Neural progenitor cell (in vitro differentiated cells): ENCODE data around the gene HES3. TPM values are rescaled to one million over a fixed set of nuclear protein-coding genes. Genes with fewer than 3 reads are reported as not detected.
A peak's percentile ranks its signal among the peaks of the same experiment; 100 is the strongest.

Experiments used
- DNase-seq: peaks from one replicate; pipeline ENCODE4 v3.0.0-alpha.2; 2016; ENCODE audit warnings: low spot score
- H2AFZ ChIP-seq: fragments of 200-600 bp; sonication (generic); replicated peaks from 2 replicates; pipeline ENCODE4 v1.6.1; 2016; ENCODE audit warnings: antibody characterized with exemption
- H3F3A ChIP-seq: fragments of 200-600 bp; sonication (generic); 2 replicates; pipeline ENCODE4 v1.6.1; 2016; ENCODE audit warnings: antibody characterized with exemption, low read depth
- H3K27ac ChIP-seq: fragments of 200-600 bp; sonication (generic); 2 replicates; pipeline ENCODE4 v1.5.1; 2016; ENCODE audit warnings: mild to moderate bottlenecking
- H3K27me3 ChIP-seq: fragments of 200-600 bp; sonication (generic); 2 replicates; pipeline ENCODE4 v1.6.1; 2016; ENCODE audit warnings: mild to moderate bottlenecking, moderate library complexity
- H3K36me3 ChIP-seq: fragments of 200-600 bp; sonication (generic); 2 replicates; pipeline ENCODE4 v1.5.1; 2016
- H3K4me1 ChIP-seq: fragments of 200-600 bp; sonication (generic); 2 replicates; pipeline ENCODE4 v1.6.1; 2016; ENCODE audit warnings: mixed run types
- H3K4me2 ChIP-seq: fragments of 200-600 bp; sonication (generic); 2 replicates; pipeline ENCODE4 v1.6.1; 2016
- H3K4me3 ChIP-seq: fragments of 200-600 bp; sonication (generic); 2 replicates; pipeline ENCODE4 v1.5.1; 2016
- H3K79me2 ChIP-seq: fragments of 200-600 bp; sonication (generic); 2 replicates; pipeline ENCODE4 v1.6.1; 2016; ENCODE audit warnings: low read depth
- H3K9ac ChIP-seq: fragments of 200-600 bp; sonication (generic); 2 replicates; pipeline ENCODE4 v1.6.1; 2016
- H3K9me3 ChIP-seq: fragments of 200-600 bp; sonication (generic); 2 replicates; pipeline ENCODE4 v1.5.1; 2016; ENCODE audit warnings: low read depth
- H4K20me1 ChIP-seq: fragments of 200-600 bp; sonication (generic); 2 replicates; pipeline ENCODE4 v1.6.1; 2016; ENCODE audit warnings: low read depth
- H3K27ac Mint-ChIP-seq: 3 replicates; pipeline ENCODE4 v1.8.0; 2021; ENCODE audit warnings: mixed read lengths
- H3K27me3 Mint-ChIP-seq: 2 replicates; pipeline ENCODE4 v1.8.0; 2022; ENCODE audit warnings: low read depth, mild to moderate bottlenecking, inconsistent platforms, moderate library complexity, mixed read lengths; ENCODE audit not compliant: insufficient read depth
- H3K36me3 Mint-ChIP-seq: 3 replicates; pipeline ENCODE4 v1.8.0; 2021; ENCODE audit warnings: mixed read lengths
- H3K4me1 Mint-ChIP-seq: 3 replicates; pipeline ENCODE4 v1.8.0; 2021; ENCODE audit warnings: mixed read lengths
- H3K4me3 Mint-ChIP-seq: 3 replicates; pipeline ENCODE4 v1.8.0; 2021; ENCODE audit warnings: mild to moderate bottlenecking, moderate library complexity, mixed read lengths
- H3K9me3 Mint-ChIP-seq: 3 replicates; pipeline ENCODE4 v1.8.0; 2020; ENCODE audit warnings: mixed read lengths
- EZH2 ChIP-seq: fragments of 200-600 bp; sonication (generic); IDR thresholded peaks from 2 replicates; pipeline ENCODE4 v1.6.1; 2017; ENCODE audit warnings: antibody characterized with exemption, mild to moderate bottlenecking, moderate library complexity
- EZH2phosphoT487 ChIP-seq: fragments of 200-600 bp; sonication (generic); IDR thresholded peaks from 2 replicates; pipeline ENCODE4 v1.6.1; 2017; ENCODE audit warnings: antibody characterized with exemption
- total RNA-seq: library from RNA; depleted of rRNA; stranded (reverse); fragments of >200 nt; gene quantifications from 2 replicates; pipeline ENCODE4 v1.2.3, GENCODE V29; 2015; ENCODE audit warnings: low replicate concordance
- TF ChIP-seq, protein P1 (sequence below): fragments of 200-600 bp; sonication (generic); IDR thresholded peaks from 2 replicates; pipeline ENCODE4 v1.5.1; 2017; ENCODE audit warnings: antibody characterized with exemption, mild to moderate bottlenecking

The HES3 gene
- total RNA-seq, 1 donor from 2014 or later, result 5.5 TPM

DNA sequence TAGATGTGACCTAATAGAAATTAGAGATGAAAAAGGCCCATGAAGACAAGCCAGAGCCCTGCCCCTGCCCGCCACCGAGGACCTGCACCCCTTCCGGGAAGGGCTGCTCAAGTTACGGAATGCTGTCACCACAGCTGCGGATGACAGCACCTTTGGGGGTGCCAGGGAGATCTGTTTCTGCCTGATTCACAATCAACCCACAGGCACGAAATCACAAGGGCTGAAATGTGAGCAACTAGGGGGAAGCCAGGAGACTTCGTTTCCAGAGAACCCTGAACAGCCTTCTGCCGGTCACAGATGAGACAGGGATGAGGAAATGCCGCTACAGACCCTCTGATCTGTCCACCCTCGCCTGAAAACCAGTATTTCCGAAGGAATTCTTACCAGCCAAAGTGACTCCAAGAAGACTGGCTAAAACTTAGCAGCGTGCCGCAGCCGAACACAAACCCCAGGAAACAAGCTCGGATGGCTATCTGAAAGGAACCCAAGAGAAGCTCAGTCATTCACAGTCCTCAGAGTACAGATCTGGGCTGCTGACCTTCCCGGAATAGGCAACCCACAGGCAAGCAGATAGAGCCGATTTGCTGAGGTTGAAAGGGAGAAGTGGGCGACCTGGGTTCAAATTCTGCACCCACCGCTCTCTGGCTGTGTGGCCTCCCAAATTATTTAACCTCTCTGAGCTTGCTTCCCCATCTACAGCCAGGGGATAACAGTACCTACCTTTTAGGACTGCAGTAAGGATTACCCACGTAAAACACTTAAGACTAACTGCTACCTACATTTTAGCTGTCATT, 9.3 kb upstream of the HES3 start:
- H2AFZ ChIP-seq, result no peak overlapping the region

DNA sequence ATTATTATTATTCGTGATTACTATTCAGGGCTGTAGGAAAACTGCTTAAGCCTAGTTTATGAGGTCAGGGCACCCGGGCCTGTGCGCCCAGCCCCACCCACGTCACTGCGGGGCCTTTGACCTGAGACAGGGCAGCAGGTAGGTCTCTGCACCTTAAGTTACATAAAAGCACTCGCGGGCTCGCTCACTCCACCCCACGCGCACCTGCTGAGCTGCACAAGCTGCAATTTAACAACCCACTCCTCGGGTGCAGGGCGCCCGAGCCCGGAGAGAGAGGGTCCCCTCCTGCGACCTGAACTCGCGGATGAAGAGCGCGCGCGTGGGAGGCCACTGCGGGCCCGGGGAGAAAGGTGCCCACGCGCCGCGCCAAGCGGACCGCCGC, 8.7 kb upstream of the HES3 start:
- Mint-ChIP-seq H3K9me3 (peaks cover 4% of the 10 kb centered on the region), H3K27me3 (peaks cover 9% of the 10 kb centered on the region), H3K36me3 (peaks cover 12% of the 10 kb centered on the region), H3K4me3 (peak overlapping the region; percentile 91), H3K4me1 (peaks cover 50% of the 10 kb centered on the region), H3K27ac (no peak overlapping the region)
- H3F3A ChIP-seq, result peaks cover 39% of the 10 kb centered on the region
- H2AFZ ChIP-seq, result peak overlapping the region; percentile 32
- H3K9me3 ChIP-seq, result no peaks in the 10 kb centered on the region
- H3K79me2 ChIP-seq, result peaks cover 53% of the 10 kb centered on the region
- H3K9ac ChIP-seq, result peak overlapping the region; percentile 89
- H3K27me3 ChIP-seq, result no peaks in the 10 kb centered on the region
- no peak for DNase-seq
- TF ChIP-seq EZH2 (no peak), EZH2phosphoT487 (no peak)
- TF ChIP-seq, protein P1, sequence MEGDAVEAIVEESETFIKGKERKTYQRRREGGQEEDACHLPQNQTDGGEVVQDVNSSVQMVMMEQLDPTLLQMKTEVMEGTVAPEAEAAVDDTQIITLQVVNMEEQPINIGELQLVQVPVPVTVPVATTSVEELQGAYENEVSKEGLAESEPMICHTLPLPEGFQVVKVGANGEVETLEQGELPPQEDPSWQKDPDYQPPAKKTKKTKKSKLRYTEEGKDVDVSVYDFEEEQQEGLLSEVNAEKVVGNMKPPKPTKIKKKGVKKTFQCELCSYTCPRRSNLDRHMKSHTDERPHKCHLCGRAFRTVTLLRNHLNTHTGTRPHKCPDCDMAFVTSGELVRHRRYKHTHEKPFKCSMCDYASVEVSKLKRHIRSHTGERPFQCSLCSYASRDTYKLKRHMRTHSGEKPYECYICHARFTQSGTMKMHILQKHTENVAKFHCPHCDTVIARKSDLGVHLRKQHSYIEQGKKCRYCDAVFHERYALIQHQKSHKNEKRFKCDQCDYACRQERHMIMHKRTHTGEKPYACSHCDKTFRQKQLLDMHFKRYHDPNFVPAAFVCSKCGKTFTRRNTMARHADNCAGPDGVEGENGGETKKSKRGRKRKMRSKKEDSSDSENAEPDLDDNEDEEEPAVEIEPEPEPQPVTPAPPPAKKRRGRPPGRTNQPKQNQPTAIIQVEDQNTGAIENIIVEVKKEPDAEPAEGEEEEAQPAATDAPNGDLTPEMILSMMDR, result no peak
- peak overlapping the region; percentile 84 for H3K4me3 ChIP-seq
- H3K4me1 ChIP-seq, result peaks cover 33% of the 10 kb centered on the region
- H3K4me2 ChIP-seq, result peak overlapping the region; percentile 95
- H3K36me3 ChIP-seq, result peaks cover 8% of the 10 kb centered on the region
- peak overlapping the region; percentile 12 for H3K27ac ChIP-seq
- H4K20me1 ChIP-seq, result peaks cover 29% of the 10 kb centered on the region

More for the DNA sequence above, 9.3 kb upstream of the HES3 start:
- Histone ChIP-seq H3F3A (peaks cover 33% of the 10 kb centered on the region), H3K27ac (no peak overlapping the region), H3K36me3 (peaks cover 8% of the 10 kb centered on the region), H3K27me3 (no peaks in the 10 kb centered on the region), H3K4me1 (peaks cover 28% of the 10 kb centered on the region), H3K4me2 (peak overlapping the region; percentile 95), H3K4me3 (peak overlapping the region; percentile 84), H3K9ac (peak overlapping the region; percentile 89), H3K79me2 (peaks cover 58% of the 10 kb centered on the region), H3K9me3 (no peaks in the 10 kb centered on the region), H4K20me1 (peaks cover 29% of the 10 kb centered on the region)
- H3K4me3 Mint-ChIP-seq, result peak overlapping the region; percentile 91
- peaks cover 4% of the 10 kb centered on the region for H3K9me3 Mint-ChIP-seq
- TF ChIP-seq, protein P1, result no peak
- TF ChIP-seq EZH2 (no peak), EZH2phosphoT487 (no peak)
- DNase-seq, result no peak
- H3K4me1 Mint-ChIP-seq, result peaks cover 44% of the 10 kb centered on the region
- peak overlapping the region; percentile 42 for H3K27ac Mint-ChIP-seq
- H3K27me3 Mint-ChIP-seq, result peaks cover 9% of the 10 kb centered on the region
- H3K36me3 Mint-ChIP-seq, result peaks cover 12% of the 10 kb centered on the region

DNA sequence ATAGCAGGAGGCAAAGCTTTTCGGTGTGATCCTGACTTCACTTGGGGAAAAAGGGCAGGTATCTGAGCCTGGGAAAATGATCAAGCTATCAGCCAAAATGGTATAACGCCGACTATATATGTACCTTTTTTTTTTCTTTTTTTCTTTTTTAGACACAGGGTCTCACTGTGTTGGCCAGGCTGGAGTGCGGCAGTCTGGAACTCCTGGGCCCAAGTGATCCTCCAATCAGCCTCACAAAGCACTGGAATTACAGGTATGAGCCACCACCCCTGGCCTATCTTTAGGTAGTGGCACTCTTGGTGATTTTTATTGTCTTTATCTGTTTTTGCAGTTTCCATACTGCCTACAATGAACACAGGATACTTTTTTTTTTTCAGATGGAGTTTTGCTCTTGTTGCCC, 6.9 kb upstream of the HES3 start:
- Mint-ChIP-seq H3K9me3 (peaks cover 4% of the 10 kb centered on the region), H3K27me3 (peaks cover 15% of the 10 kb centered on the region), H3K4me3 (peak overlapping the region; percentile 70), H3K4me1 (peaks cover 62% of the 10 kb centered on the region), H3K36me3 (peaks cover 10% of the 10 kb centered on the region), H3K27ac (no peak overlapping the region)
- Histone ChIP-seq H3K4me2 (no peak overlapping the region), H3K9ac (no peak overlapping the region), H3K79me2 (peaks cover 36% of the 10 kb centered on the region), H2AFZ (no peak overlapping the region), H4K20me1 (peaks cover 28% of the 10 kb centered on the region), H3K27me3 (no peaks in the 10 kb centered on the region), H3F3A (peaks cover 57% of the 10 kb centered on the region), H3K9me3 (no peaks in the 10 kb centered on the region), H3K4me3 (no peak overlapping the region), H3K36me3 (peaks cover 8% of the 10 kb centered on the region), H3K4me1 (peaks cover 49% of the 10 kb centered on the region), H3K27ac (no peak overlapping the region)
- DNase-seq, result no peak
- TF ChIP-seq, protein P1, result no peak
- TF ChIP-seq EZH2phosphoT487 (no peak), EZH2 (no peak)
